ENCODE measurements around the gene PTGER3.

DNA sequence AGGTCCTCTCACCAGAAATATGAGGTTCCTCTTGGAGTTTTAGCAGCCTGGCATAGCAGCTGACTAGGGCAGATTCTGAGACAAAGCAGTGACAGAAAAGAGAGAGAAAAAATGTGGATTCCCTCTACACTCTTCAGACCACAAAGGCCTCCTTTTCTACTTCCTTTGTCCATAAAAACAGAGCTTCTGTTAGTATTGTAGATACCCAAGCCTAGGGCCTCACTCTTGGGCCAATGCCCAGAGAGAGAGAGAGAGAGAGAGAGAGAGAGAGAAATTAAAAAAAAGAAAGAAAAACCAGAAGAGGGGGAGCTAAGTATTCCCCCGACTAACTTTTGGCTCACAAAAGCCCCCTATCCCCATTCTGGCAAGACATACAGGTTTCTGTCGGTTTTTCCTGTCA is 35.7 kb upstream of the PTGER3 start:
- TF ChIP-seq TCF12 (IDR thresholded peaks at IDR 0.05) (no peak), TAF1 (IDR thresholded peaks at IDR 0.05; ENCODE audit: borderline replicate concordance, low read depth, low read length) (no peak), POLR2AphosphoS5 (IDR thresholded peaks at IDR 0.05; ENCODE audit: low read depth, low read length) (no peak), RFX5 (IDR thresholded peaks at IDR 0.05; ENCODE audit: low read length) (no peak), JUND (IDR thresholded peaks at IDR 0.05) (no peak), RAD21 (IDR thresholded peaks at IDR 0.05; ENCODE audit: low read length) (no peak), NRF1 (IDR thresholded peaks at IDR 0.05; ENCODE audit: low read depth, low read length) (no peak), TEAD4 (IDR thresholded peaks at IDR 0.05; ENCODE audit: borderline replicate concordance, insufficient read depth) (no peak), EP300 (IDR thresholded peaks at IDR 0.05; ENCODE audit: borderline replicate concordance in 1 of 2, low read depth in 1 of 2, low read length in 1 of 2) (no peak), SIN3A (IDR thresholded peaks at IDR 0.05; ENCODE audit: borderline replicate concordance, low read depth, low read length) (no peak)
- TF ChIP-seq, protein P1, sequence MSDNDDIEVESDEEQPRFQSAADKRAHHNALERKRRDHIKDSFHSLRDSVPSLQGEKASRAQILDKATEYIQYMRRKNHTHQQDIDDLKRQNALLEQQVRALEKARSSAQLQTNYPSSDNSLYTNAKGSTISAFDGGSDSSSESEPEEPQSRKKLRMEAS (IDR thresholded peaks at IDR 0.05; ENCODE audit: low read depth), result no peak

Measured in SK-N-SH (cell line).